ENCODE data around the gene ITGA2B. TPM values are rescaled to one million over a fixed set of nuclear protein-coding genes. Genes with fewer than 3 reads are reported as not detected.
A peak's percentile ranks its signal among the peaks of the same experiment; 100 is the strongest.

Gene ITGA2B
- polyA plus RNA-seq, 1 donor (not counting 4 experiments of a cell fraction or from before 2014, with no cell fraction given) = not detected

GRCh38 chr17:44376779-44377178 lies 12.7 kb downstream of the ITGA2B start:
- H3K4me2 ChIP-seq (ENCODE audit: control insufficient read depth, extremely low read depth, insufficient read depth, low read depth, low read length) = no peak overlapping the region
- H3K27ac ChIP-seq (ENCODE audit: control insufficient read depth, insufficient read depth, low read length) = no peak overlapping the region
- peaks cover 6% of the 10 kb centered on the region for H3K27me3 ChIP-seq (ENCODE audit: control insufficient read depth, extremely low read depth, insufficient read depth, low read length)
- H3K9me1 ChIP-seq (ENCODE audit: control insufficient read depth, extremely low read depth, insufficient read depth, low read length) = no peaks in the 10 kb centered on the region
- H3K36me3 ChIP-seq (ENCODE audit: control insufficient read depth in 2 of 2, extremely low read depth in 1 of 2, insufficient read depth in 2 of 2, low read length in 2 of 2) = no peaks in the 10 kb centered on the region
- DNase-seq (ENCODE audit: low read depth, low spot score) (no peak), FAIRE-seq (no peak)
- dilution Hi-C loops (cut with MboI; ENCODE audit: extremely low pct_ligation_motif_present, low sequenced_read_pairs) = no loop called here
- H2AFZ ChIP-seq (ENCODE audit: control insufficient read depth, low read length) = no peak overlapping the region
- H4K20me1 ChIP-seq (ENCODE audit: control insufficient read depth, extremely low read depth, insufficient read depth, low read length) = no peaks in the 10 kb centered on the region
- no peaks in the 10 kb centered on the region for H3K4me1 ChIP-seq (ENCODE audit: control insufficient read depth, extremely low read depth, insufficient read depth, low read length)
- H3K79me2 ChIP-seq (ENCODE audit: control insufficient read depth, insufficient read depth, low read length) = no peaks in the 10 kb centered on the region
- TF ChIP-seq, protein P1, sequence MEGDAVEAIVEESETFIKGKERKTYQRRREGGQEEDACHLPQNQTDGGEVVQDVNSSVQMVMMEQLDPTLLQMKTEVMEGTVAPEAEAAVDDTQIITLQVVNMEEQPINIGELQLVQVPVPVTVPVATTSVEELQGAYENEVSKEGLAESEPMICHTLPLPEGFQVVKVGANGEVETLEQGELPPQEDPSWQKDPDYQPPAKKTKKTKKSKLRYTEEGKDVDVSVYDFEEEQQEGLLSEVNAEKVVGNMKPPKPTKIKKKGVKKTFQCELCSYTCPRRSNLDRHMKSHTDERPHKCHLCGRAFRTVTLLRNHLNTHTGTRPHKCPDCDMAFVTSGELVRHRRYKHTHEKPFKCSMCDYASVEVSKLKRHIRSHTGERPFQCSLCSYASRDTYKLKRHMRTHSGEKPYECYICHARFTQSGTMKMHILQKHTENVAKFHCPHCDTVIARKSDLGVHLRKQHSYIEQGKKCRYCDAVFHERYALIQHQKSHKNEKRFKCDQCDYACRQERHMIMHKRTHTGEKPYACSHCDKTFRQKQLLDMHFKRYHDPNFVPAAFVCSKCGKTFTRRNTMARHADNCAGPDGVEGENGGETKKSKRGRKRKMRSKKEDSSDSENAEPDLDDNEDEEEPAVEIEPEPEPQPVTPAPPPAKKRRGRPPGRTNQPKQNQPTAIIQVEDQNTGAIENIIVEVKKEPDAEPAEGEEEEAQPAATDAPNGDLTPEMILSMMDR (optimal IDR thresholded peaks at IDR 0.05 in 1 of 3, IDR thresholded peaks at IDR 0.05 in 1 of 3, conservative IDR thresholded peaks at IDR 0.05 in 1 of 3; ENCODE audit: extremely low read depth in 1 of 3, insufficient read depth in 2 of 3, low read length in 3 of 3) = no peak
- no peaks in the 10 kb centered on the region for H3K9me3 ChIP-seq (ENCODE audit: control insufficient read depth, low read depth, low read length)
- no peak overlapping the region for H3K9ac ChIP-seq (ENCODE audit: control insufficient read depth, extremely low read depth, insufficient read depth, low read length)
- H3K4me3 ChIP-seq (ENCODE audit: control insufficient read depth in 2 of 3, extremely low read depth in 1 of 3, insufficient read depth in 2 of 3, low read depth in 1 of 3, low read length in 3 of 3) = no peak overlapping the region

DNA sequence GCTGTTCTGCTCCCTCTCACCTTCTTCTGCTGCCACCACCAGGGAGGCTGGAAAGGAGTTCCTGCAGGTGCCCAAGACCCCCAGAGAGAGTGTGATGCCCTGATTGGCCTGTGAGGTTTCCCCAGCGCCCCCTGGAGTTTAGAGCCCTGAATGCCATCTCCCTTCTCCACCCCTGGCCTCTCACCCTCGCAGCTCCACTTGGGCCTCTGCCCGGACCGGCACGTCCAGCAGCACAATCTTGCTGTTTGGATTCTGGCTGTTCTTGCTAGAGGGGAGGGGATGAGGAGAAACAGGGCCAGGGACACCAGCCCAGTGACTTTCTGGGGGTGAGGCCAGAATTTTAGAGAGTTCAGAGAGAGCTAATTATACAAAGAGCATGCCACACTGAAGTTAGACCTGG lies 13.3 kb downstream of the ITGA2B start:
- H3K4me3 ChIP-seq (ENCODE audit: control insufficient read depth in 2 of 3, extremely low read depth in 1 of 3, insufficient read depth in 2 of 3, low read depth in 1 of 3, low read length in 3 of 3) = no peak overlapping the region
- H3K27me3 ChIP-seq (ENCODE audit: control insufficient read depth, extremely low read depth, insufficient read depth, low read length) = peaks cover 6% of the 10 kb centered on the region
- H4K20me1 ChIP-seq (ENCODE audit: control insufficient read depth, extremely low read depth, insufficient read depth, low read length) = no peaks in the 10 kb centered on the region
- no peaks in the 10 kb centered on the region for H3K79me2 ChIP-seq (ENCODE audit: control insufficient read depth, insufficient read depth, low read length)
- H3K9me1 ChIP-seq (ENCODE audit: control insufficient read depth, extremely low read depth, insufficient read depth, low read length) = no peaks in the 10 kb centered on the region
- FAIRE-seq (no peak), DNase-seq (ENCODE audit: low read depth, low spot score) (no peak)
- H3K4me2 ChIP-seq (ENCODE audit: control insufficient read depth, extremely low read depth, insufficient read depth, low read depth, low read length) = no peak overlapping the region
- TF ChIP-seq EZH2 (IDR thresholded peaks at IDR 0.05; ENCODE audit: low read length) = no peak
- TF ChIP-seq, protein P1 (optimal IDR thresholded peaks at IDR 0.05 in 1 of 3, IDR thresholded peaks at IDR 0.05 in 1 of 3, conservative IDR thresholded peaks at IDR 0.05 in 1 of 3; ENCODE audit: extremely low read depth in 1 of 3, insufficient read depth in 2 of 3, low read length in 3 of 3) = peak; percentile 59 to 62 (median 61)
- no peak overlapping the region for H2AFZ ChIP-seq (ENCODE audit: control insufficient read depth, low read length)
- dilution Hi-C loops (cut with MboI; ENCODE audit: extremely low pct_ligation_motif_present, low sequenced_read_pairs) = no loop called here
- H3K4me1 ChIP-seq (ENCODE audit: control insufficient read depth, extremely low read depth, insufficient read depth, low read length) = no peaks in the 10 kb centered on the region
- no peaks in the 10 kb centered on the region for H3K36me3 ChIP-seq (ENCODE audit: control insufficient read depth in 2 of 2, extremely low read depth in 1 of 2, insufficient read depth in 2 of 2, low read length in 2 of 2)
- H3K27ac ChIP-seq (ENCODE audit: control insufficient read depth, insufficient read depth, low read length) = no peak overlapping the region
- H3K9me3 ChIP-seq (ENCODE audit: control insufficient read depth, low read depth, low read length) = no peaks in the 10 kb centered on the region
- no peak overlapping the region for H3K9ac ChIP-seq (ENCODE audit: control insufficient read depth, extremely low read depth, insufficient read depth, low read length)
